Ascending aorta (tissue), 2 donors: ENCODE results near the gene MARK3. TPM values are rescaled to one million over a fixed set of nuclear protein-coding genes. Genes with fewer than 3 reads are reported as not detected.
A peak's percentile ranks its signal among the peaks of the same experiment; 100 is the strongest.

Experiments
- DNase-seq, 2 donors: peaks; one replicate each; pipeline ENCODE4 v3.0.0-alpha.2; 2019; ENCODE audit warnings: low spot score in 2 of 2
- H3K27ac ChIP-seq, 2 donors: fragments of 200-600 bp; sonication (generic); one replicate each; pipeline ENCODE4 v1.5.1; 2016 to 2017; ENCODE audit warnings: mild to moderate bottlenecking in 1 of 2
- H3K27me3 ChIP-seq: fragments of 200-600 bp; sonication (generic); one replicate; pipeline ENCODE4 v1.5.1; 2017
- H3K36me3 ChIP-seq, 2 donors: fragments of 200-600 bp; sonication (generic); one replicate each; pipeline ENCODE4 v1.5.1; 2016
- H3K4me1 ChIP-seq, 2 donors: fragments of 200-600 bp; sonication (generic); one replicate each; pipeline ENCODE4 v1.5.1; 2016 to 2017; ENCODE audit warnings: mild to moderate bottlenecking in 1 of 2
- H3K4me3 ChIP-seq, 2 donors: fragments of 200-600 bp; sonication (generic); one replicate each; pipeline ENCODE4 v1.5.1; 2016 to 2017; ENCODE audit warnings: mild to moderate bottlenecking in 1 of 2
- H3K9me3 ChIP-seq, 2 donors: fragments of 200-600 bp; sonication (generic); one replicate each; pipeline ENCODE4 v1.5.1; 2016
- CTCF ChIP-seq, 3 experiments: fragments of 200-600 bp in 2 of 3; fragments of 450-650 bp in 1 of 3; sonication (generic) in 2 of 3; IDR thresholded peaks; one replicate each; pipeline ENCODE4 v1.5.1; 2016 to 2019; ENCODE audit warnings: antibody characterized with exemption in 3 of 3, mild to moderate bottlenecking in 1 of 3, moderate library complexity in 1 of 3
- intact Hi-C: fragments of 100-400 bp; cut with DNase I; formaldehyde crosslinking; loops from one replicate; pipeline ENCODE4 v1.15.1; 2023
- total RNA-seq: library from RNA; depleted of rRNA; stranded (reverse); fragments of >200 nt; gene quantifications from one replicate; pipeline ENCODE4 v1.1.0, GENCODE V29; 2016

Gene MARK3
- 78.1 TPM for total RNA-seq

- TF ChIP-seq CTCF (IDR thresholded peaks at IDR 0.05): no peak
- Histone ChIP-seq H3K36me3 (no peaks in the 10 kb centered on the region), H3K4me1 (peaks cover 6 to 25% of the 10 kb centered on the region in 2 donors), H3K27me3 (no peaks in the 10 kb centered on the region), H3K4me3 (peak within 1 kb of the TSS; percentile 94 to 95), H3K9me3 (no peaks in the 10 kb centered on the region), H3K27ac (peak within 1 kb of the TSS; percentile 98 to 99)
- DNase-seq: peak; percentile 95 to 99
- intact Hi-C loops: loop anchor here (1.0 kb wide), 1 partner anchor 51 kb away; the partner anchor contains the start of gene EIF5
These were observed at the start of gene MARK3 for GRCh38 chr14:103385152-103385928. MARK3 (plus strand) TSS chr14:103385415; CDS start chr14:103386030, 615 bp downstream.

GRCh38 chr14:103336191-103336590 is 49.0 kb upstream of the MARK3 start:
- H3K4me1 ChIP-seq: peaks cover 0 to 17% of the 10 kb centered on the region in 2 donors
- no peak for TF ChIP-seq CTCF (IDR thresholded peaks at IDR 0.05)
- no peaks in the 10 kb centered on the region for H3K27me3 ChIP-seq
- no peaks in the 10 kb centered on the region for H3K9me3 ChIP-seq
- H3K36me3 ChIP-seq: peaks cover 57% of the 10 kb centered on the region in 2 donors
- intact Hi-C loops: loop anchor here (10.0 kb wide), 4 partner anchors 219 to 1371 kb away; partner anchors contain the start of genes DYNC1H1, XRCC3, ZFYVE21 and ZNF839
- H3K27ac ChIP-seq: peak overlapping the region in 1 of 2 donors; percentile 100
- no peak for DNase-seq
- H3K4me3 ChIP-seq: peak overlapping the region in 1 of 2 donors; percentile 97

GRCh38 chr14:103337794-103338193 is 47.4 kb upstream of the MARK3 start:
- intact Hi-C loops: loop anchor here (10.0 kb wide), 4 partner anchors 217 to 1373 kb away; partner anchors contain the start of genes DYNC1H1, XRCC3, ZFYVE21 and ZNF839
- H3K27ac ChIP-seq: no peak overlapping the region
- H3K4me3 ChIP-seq: no peak overlapping the region
- no peak for DNase-seq
- no peak for TF ChIP-seq CTCF (IDR thresholded peaks at IDR 0.05)
- H3K4me1 ChIP-seq: peaks cover 0 to 11% of the 10 kb centered on the region in 2 donors
- no peaks in the 10 kb centered on the region for H3K9me3 ChIP-seq
- no peaks in the 10 kb centered on the region for H3K27me3 ChIP-seq
- H3K36me3 ChIP-seq: peaks cover 70 to 73% of the 10 kb centered on the region in 2 donors

GRCh38 chr14:103339561-103339960 is 45.7 kb upstream of the MARK3 start:
- Histone ChIP-seq H3K27ac (no peak overlapping the region), H3K4me3 (no peak overlapping the region), H3K27me3 (no peaks in the 10 kb centered on the region), H3K36me3 (peaks cover 84 to 91% of the 10 kb centered on the region in 2 donors), H3K4me1 (peaks cover 0 to 11% of the 10 kb centered on the region in 2 donors), H3K9me3 (no peaks in the 10 kb centered on the region)
- DNase-seq: no peak
- TF ChIP-seq CTCF (IDR thresholded peaks at IDR 0.05): no peak
- intact Hi-C loops: loop anchor here (10.0 kb wide), 4 partner anchors 215 to 1375 kb away; partner anchors contain the start of genes DYNC1H1, XRCC3, ZFYVE21 and ZNF839

GRCh38 chr14:103340480-103341212 is 44.6 kb upstream of the MARK3 start:
- no peaks in the 10 kb centered on the region for H3K9me3 ChIP-seq
- DNase-seq: no peak
- no peaks in the 10 kb centered on the region for H3K27me3 ChIP-seq
- TF ChIP-seq CTCF (IDR thresholded peaks at IDR 0.05): no peak
- no peak overlapping the region for H3K4me3 ChIP-seq
- intact Hi-C loops: no loop called here
- peaks cover 0 to 8% of the 10 kb centered on the region in 2 donors for H3K4me1 ChIP-seq
- H3K27ac ChIP-seq: no peak overlapping the region
- peaks cover 83 to 93% of the 10 kb centered on the region in 2 donors for H3K36me3 ChIP-seq
